T-helper 2 cell (primary cell): ENCODE measurements around the gene KCNIP3.

Experiments used
- DNase-seq, 5 experiments: peaks; one replicate each; pipeline versions ENCODE4 v3.0.0 to v3.0.0-alpha.2; 2012 to 2022

KCNIP3 gene

GRCh38 chr2:95275151-95275515 lies 22.0 kb upstream of the KCNIP3 start:
- DNase-seq = no peak

DNA sequence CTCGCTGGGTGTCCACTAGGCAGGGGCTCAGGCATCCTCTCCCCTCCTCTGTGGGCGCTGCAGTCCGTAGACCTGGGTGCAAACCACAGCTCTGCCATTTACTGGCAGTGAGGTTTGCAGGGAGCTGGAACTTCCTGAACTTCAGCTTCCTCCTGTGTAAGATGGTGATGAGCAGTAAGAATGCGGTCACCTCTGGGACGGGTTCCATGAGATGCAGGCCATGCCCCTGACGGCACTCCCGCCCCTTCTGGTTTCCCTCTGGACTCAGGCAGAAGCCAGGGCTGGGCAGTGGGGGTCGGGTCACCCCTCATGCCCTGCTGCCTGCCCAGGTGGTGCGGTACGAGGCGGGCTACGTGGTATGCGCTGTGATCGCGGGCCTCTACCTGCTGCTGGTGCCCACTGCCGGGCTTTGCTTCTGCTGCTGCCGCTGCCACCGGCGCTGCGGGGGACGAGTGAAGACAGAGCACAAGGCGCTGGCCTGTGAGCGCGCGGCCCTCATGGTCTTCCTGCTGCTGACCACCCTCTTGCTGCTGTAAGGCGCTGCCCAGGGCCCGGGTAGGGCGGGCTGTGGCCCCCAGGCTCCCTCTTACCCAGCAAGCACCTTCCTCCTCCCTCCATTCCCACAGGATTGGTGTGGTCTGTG lies 21.4 kb upstream of the KCNIP3 start:
- no peak for DNase-seq

- DNase-seq = no peak
Measured at GRCh38 chr2:95276244-95276887, 20.8 kb upstream of the KCNIP3 start.

DNA sequence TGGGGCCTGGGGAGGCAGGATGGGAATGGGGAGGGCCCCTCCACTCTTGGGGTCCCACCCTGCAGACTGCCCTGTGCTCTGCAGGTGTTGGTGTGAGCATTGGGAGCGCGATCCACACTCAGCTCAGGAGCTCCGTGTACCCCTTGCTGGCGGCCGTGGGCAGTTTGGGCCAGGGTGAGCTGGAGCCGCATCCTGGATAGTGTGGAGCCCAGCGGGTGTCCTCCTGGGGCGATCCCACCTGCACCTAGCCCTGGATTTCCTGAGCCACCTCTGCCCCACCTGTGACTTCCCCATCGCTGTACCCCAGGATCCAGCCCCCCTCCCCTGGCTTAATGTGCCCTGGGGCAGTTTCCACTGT lies 20.3 kb upstream of the KCNIP3 start:
- DNase-seq = no peak

DNA sequence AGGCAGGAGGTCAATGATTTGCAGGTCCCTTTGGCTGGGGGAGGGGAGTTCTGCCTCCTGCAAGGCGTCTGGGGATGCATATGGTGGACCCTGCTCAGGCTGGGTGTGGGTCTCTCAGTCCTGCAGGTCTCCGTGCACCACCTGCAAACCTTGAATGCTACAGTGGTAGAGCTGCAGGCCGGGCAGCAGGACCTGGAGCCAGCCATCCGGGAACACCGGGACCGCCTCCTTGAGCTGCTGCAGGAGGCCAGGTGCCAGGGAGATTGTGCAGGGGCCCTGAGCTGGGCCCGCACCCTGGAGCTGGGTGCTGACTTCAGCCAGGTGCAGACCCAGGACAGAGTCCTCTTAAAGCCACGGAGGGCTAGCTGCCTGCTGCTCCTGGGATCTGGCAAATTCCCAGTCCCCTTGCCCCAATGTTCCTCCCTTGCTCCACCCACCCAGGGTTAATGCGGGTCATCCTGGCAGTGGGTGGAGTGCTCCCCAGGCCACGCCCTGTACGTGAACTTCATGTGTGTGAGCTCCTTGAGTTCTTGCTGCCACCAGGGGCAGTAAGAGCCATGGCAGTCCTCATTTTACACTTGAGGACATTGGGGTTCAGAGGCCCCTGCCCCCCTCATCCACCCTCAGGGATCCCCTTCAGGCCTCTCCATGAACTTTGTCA lies 19.8 kb upstream of the KCNIP3 start:
- DNase-seq = no peak

- no peak for DNase-seq
Measured at GRCh38 chr2:95278051-95278471, 19.1 kb upstream of the KCNIP3 start.

DNA sequence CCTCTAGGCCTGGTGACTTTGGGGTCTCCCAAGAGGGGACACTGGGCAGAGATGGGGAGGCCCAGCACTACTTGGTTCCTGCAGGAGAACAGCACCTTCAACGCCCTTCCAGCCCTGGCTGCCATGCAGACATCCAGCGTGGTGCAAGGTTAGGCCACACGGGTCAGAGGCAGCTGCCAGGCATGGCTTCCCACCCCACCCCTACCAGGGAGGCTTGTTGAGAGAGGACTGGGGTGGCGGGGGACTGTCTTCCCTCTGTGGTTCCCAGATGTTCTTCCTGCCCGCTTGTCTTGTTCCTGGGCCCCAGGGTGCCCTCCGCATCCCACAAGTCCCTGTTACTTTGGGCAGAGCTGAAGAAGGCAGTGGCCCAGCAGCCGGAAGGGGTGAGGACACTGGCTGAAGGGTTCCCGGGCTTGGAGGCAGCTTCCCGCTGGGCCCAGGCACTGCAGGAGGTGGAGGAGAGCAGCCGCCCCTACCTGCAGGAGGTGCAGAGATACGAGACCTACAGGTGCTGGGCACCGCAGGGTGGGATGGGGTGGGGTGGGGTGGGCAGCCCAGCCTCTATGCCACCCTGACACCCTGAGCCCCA lies 18.4 kb upstream of the KCNIP3 start:
- no peak for DNase-seq

DNA sequence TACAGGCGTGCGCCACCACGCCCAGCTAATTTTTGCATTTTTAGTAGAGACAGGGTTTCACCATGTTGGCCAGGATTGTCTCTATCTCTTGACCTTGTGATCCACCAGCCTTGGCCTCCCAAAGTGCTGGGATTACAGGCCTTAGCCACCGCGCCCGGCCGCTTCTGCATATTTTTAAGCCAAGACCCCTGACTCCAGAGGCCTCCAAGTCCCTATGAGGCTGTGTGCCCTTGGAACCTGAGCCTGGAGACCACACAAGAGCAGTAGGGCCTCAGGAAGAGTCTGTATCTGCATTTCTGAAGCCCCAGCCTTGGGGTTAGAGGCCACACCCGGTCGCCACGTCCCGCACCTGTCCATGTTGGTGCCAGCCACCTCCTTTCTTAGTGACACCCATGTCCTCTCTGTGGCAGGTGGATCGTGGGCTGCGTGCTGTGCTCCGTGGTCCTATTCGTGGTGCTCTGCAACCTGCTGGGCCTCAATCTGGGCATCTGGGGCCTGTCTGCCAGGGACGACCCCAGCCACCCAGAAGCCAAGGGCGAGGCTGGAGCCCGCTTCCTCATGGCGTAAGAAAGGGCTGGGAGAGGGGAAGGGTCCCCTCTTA lies 17.6 kb upstream of the KCNIP3 start:
- no peak for DNase-seq

DNA sequence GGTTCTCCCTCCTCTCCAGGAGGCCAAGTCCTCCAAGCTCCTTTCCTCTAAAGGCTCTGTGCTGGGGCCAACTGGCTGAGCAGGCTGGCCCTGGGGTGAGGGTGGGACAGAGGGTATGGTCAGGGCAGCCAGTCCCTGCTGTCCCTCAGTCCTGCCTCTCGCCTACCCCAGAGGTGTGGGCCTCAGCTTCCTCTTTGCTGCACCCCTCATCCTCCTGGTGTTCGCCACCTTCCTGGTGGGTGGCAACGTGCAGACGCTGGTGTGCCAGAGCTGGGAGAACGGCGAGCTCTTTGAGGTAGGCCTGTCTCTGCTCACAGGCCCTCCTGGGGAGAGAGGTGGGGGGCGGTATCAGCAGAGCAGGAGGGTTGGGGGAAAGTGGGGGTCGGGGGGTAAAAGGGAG lies 16.1 kb upstream of the KCNIP3 start:
- no peak for DNase-seq

- no peak for DNase-seq
Measured at GRCh38 chr2:95281786-95282185, 15.4 kb upstream of the KCNIP3 start.

GRCh38 chr2:95282458-95282857 lies 14.7 kb upstream of the KCNIP3 start:
- no peak for DNase-seq

DNA sequence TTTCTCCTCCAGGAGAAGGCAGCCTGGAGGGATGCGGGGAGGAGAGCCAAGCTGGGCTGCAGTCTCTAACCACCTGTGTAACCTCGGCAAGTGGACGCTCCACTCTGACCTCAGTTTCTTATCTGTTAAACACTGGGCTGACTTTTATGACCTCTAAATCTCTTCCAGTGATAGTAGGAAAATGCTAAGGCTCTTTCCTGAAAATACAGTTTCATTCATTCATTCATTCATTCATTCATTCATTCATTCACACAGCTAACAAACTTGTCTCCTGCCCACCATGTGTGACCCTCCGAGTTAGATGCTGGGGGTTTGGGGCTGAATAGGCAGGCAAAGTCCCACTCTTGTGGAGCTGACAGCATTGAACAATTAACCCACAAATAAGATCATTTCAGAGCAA lies 13.6 kb upstream of the KCNIP3 start:
- DNase-seq = no peak

DNA sequence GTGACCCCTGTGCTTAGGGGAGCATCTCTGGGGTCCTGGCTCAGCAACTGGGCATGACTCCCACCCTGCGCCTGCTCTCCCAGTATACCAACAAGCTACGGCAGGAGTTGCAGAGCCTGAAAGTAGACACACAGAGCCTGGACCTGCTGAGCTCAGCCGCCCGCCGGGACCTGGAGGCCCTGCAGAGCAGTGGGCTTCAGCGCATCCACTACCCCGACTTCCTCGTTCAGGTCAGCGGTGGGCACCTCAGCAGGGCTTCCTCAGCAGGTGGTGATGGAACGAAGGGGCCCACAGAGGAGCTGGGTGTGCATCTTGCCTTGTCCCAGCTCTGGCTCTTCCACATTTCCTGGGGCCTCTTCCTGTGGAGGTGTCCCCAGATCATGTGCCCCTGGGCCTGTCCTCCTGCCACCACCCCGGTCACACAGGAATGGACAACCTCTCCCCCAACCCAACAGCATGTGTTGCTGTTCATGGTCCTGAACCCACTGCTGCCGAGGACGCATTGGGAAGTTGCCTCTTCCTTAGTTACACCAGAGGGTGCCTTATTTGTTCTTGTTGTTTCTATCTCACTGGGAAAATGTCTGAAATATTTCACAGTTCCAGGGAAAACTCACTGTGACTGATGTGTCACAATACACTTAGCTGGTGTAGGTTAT lies 12.1 kb upstream of the KCNIP3 start:
- DNase-seq = no peak

DNA sequence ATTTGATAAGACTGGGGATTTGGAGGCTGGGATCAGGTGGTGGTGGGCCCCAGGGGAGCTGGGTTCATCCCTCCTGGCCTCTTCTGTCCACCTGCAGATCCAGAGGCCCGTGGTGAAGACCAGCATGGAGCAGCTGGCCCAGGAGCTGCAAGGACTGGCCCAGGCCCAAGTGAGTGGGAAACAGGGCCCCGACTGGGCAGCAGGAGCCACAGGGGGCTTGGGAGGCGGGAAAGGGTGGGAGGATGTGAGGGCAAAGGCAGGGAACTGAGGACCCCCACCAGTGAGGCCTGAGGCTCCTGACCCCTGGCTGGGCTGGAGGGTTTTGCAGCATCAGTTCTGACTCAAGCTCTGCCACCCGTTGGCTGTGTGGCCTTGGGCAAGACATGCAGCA lies 11.6 kb upstream of the KCNIP3 start:
- DNase-seq = no peak

DNA sequence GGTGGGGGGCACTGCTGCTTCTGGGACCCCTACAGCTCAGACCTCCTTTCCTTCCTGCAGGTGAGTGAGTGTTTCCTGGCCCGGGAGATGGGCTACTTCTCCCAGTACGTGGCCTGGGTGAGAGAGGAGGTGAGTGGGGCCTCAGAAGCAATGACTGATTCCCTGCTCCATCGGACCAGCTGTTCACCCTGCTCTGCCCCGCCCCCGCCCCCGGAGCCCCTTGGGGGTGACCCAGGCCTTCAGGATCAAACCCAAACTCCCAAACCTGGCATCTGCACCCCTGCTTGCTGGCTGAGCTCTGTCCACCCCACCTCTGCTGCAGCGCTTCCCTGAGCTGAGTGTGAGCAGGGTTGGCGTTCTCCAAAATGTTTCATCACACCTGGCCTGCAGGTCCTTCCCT lies 9.8 kb upstream of the KCNIP3 start:
- DNase-seq = no peak

GRCh38 chr2:95287806-95288205 lies 9.3 kb upstream of the KCNIP3 start:
- DNase-seq = no peak

GRCh38 chr2:95289253-95289652 lies 7.9 kb upstream of the KCNIP3 start:
- no peak for DNase-seq

GRCh38 chr2:95291222-95291621 lies 5.9 kb upstream of the KCNIP3 start:
- no peak for DNase-seq

GRCh38 chr2:95292623-95293260 lies 4.4 kb upstream of the KCNIP3 start:
- DNase-seq = no peak

- no peak for DNase-seq
Measured at GRCh38 chr2:95294579-95295250, 2.4 kb upstream of the KCNIP3 start.

- no peak for DNase-seq
Measured at GRCh38 chr2:95295376-95295775, 1.8 kb upstream of the KCNIP3 start.

DNA sequence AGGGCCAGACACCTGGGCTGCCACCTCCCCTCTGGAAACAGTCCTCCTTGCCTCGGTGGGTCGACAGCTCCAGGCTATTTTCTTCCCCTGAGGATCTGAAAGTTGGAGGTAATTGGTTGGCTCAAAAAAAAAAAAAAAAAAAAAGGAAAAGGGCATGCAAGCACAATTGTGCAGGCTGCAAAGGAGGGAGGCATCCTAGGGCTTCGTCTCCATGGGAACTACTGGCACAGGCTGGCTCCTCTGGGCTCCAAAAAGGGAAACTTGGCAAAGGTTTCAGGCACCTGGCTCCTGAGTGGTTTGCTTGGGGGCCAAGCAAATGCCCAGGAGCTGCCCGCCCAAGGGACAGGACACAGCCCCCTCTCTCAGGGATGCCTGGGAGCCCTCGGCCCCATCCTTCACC lies 1.1 kb upstream of the KCNIP3 start:
- DNase-seq = no peak
